CD4-positive, CD25-positive, alpha-beta regulatory T cell (primary cell): ENCODE measurements around the gene TCF7L2. TPM values are rescaled to one million over a fixed set of nuclear protein-coding genes. Genes with fewer than 3 reads are reported as not detected.

ENCODE experiments used
- ATAC-seq, 2 donors: fragments of 150-1000 bp; cut with Tn5 transposase; one replicate each; pipeline ENCODE4 v1.10.0; 2021; ENCODE audit warnings: low read depth in 2 of 2, moderate number of reproducible peaks in 2 of 2, moderate library complexity in 1 of 2
- DNase-seq, 3 donors: peaks; one replicate each; pipeline versions ENCODE4 v3.0.0 to v3.0.0-alpha.2; 2012 to 2022; ENCODE audit warnings: mixed read lengths in 1 of 3
- H3K27ac ChIP-seq: one replicate; pipeline ENCODE4 v1.7.0; 2013; ENCODE audit warnings: mild to moderate bottlenecking, low read length; ENCODE audit not compliant: insufficient read depth, poor library complexity, severe bottlenecking
- H3K27me3 ChIP-seq: one replicate; pipeline ENCODE4 v1.7.0; 2013; ENCODE audit warnings: low read length; ENCODE audit not compliant: control insufficient read depth, insufficient read depth
- H3K36me3 ChIP-seq: one replicate; pipeline ENCODE4 v1.7.0; 2013; ENCODE audit warnings: mild to moderate bottlenecking, low read length, moderate library complexity; ENCODE audit not compliant: control insufficient read depth, insufficient read depth
- H3K4me1 ChIP-seq: 2 replicates; pipeline ENCODE4 v1.7.0; 2013; ENCODE audit warnings: mild to moderate bottlenecking, low read length; ENCODE audit not compliant: insufficient read depth, control insufficient read depth, poor library complexity, severe bottlenecking
- H3K4me3 ChIP-seq: one replicate; pipeline ENCODE4 v1.7.0; 2013; ENCODE audit warnings: low read depth, mild to moderate bottlenecking, low read length, moderate library complexity
- H3K9me3 ChIP-seq, 2 experiments: 1 replicate in 1 of 2; 2 replicates in 1 of 2; pipeline ENCODE4 v1.7.0; 2013; ENCODE audit warnings: low read length in 2 of 2, mild to moderate bottlenecking in 1 of 2, moderate library complexity in 1 of 2; ENCODE audit not compliant: control insufficient read depth in 2 of 2
- H3K27ac Mint-ChIP-seq, 3 donors: one replicate each; pipeline ENCODE4 v1.8.0; 2020 to 2022; ENCODE audit warnings: mild to moderate bottlenecking in 3 of 3, mixed read lengths in 3 of 3, moderate library complexity in 2 of 3
- H3K27me3 Mint-ChIP-seq: one replicate; pipeline ENCODE4 v1.8.0; 2022; ENCODE audit warnings: mild to moderate bottlenecking, mixed read lengths
- H3K36me3 Mint-ChIP-seq: one replicate; pipeline ENCODE4 v1.8.0; 2020; ENCODE audit warnings: mixed read lengths
- H3K4me1 Mint-ChIP-seq, 4 donors: one replicate each; pipeline ENCODE4 v1.8.0; 2020 to 2022; ENCODE audit warnings: mixed read lengths in 4 of 4, mild to moderate bottlenecking in 1 of 4
- H3K4me3 Mint-ChIP-seq, 4 donors: one replicate each; pipeline ENCODE4 v1.8.0; 2020 to 2022; ENCODE audit warnings: mild to moderate bottlenecking in 4 of 4, mixed read lengths in 4 of 4, moderate library complexity in 3 of 4
- H3K9me3 Mint-ChIP-seq, 7 donors: one replicate each; pipeline ENCODE4 v1.8.0; 2020 to 2022; ENCODE audit warnings: mixed read lengths in 7 of 7, mild to moderate bottlenecking in 3 of 7, moderate library complexity in 2 of 7
- polyA plus RNA-seq, 4 donors: library from polyadenylated mRNA; unstranded; fragments of 300-500 nt; fragmentation: Illumina TruSeq; gene quantifications; one replicate each; pipeline ENCODE4 v1.2.3, GENCODE V29; 2021
- total RNA-seq: library from RNA; stranded (reverse); gene quantifications from one replicate; pipeline ENCODE4 v1.2.3, GENCODE V29; 2022

The TCF7L2 gene
- total and polyA plus RNA-seq, 5 donors from 2014 or later = 0.38 to 1.8 (median 0.52) TPM; not detected in 1

DNA sequence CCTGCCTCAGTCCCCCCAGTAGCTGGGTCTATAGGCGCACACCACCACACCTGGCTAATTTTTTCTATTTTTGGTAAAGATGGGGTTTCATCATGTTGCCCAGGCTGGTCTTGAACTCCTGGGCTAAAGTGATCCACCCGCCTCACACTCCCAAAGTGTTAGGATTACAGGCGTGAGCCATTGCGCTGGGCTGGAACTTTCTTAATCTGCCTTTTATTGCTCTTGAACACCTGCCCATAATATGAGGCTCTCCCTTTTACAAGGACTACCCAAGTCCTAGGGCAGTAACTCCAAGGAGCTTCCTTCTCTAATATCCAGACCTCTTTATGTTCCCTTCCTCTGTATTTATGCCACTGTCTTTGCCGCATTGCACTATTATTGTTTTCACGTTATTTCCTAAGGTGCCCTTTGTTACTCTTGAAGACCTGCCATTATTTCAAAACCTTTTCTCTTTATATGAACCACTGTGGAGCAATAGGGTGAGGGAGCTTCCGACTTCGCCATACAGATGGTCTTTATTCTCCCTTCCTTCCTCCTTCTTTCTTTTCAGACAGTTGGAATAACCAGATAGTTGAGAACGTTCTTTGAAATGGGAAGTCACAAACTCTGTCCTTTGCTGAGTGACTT, 36.3 kb upstream of the TCF7L2 start:
- no peaks in the 10 kb centered on the region for H3K27me3 ChIP-seq
- H3K36me3 ChIP-seq = no peaks in the 10 kb centered on the region
- H3K4me3 ChIP-seq = no peak overlapping the region
- Mint-ChIP-seq H3K27ac (no peak overlapping the region), H3K27me3 (no peaks in the 10 kb centered on the region), H3K4me1 (no peaks in the 10 kb centered on the region), H3K9me3 (peaks cover 0 to 1% (median 0%) of the 10 kb centered on the region in 7 donors), H3K36me3 (no peaks in the 10 kb centered on the region), H3K4me3 (no peak overlapping the region)
- ATAC-seq = no peak
- H3K9me3 ChIP-seq = no peaks in the 10 kb centered on the region
- no peaks in the 10 kb centered on the region for H3K4me1 ChIP-seq
- no peak for DNase-seq
- no peak overlapping the region for H3K27ac ChIP-seq

DNA sequence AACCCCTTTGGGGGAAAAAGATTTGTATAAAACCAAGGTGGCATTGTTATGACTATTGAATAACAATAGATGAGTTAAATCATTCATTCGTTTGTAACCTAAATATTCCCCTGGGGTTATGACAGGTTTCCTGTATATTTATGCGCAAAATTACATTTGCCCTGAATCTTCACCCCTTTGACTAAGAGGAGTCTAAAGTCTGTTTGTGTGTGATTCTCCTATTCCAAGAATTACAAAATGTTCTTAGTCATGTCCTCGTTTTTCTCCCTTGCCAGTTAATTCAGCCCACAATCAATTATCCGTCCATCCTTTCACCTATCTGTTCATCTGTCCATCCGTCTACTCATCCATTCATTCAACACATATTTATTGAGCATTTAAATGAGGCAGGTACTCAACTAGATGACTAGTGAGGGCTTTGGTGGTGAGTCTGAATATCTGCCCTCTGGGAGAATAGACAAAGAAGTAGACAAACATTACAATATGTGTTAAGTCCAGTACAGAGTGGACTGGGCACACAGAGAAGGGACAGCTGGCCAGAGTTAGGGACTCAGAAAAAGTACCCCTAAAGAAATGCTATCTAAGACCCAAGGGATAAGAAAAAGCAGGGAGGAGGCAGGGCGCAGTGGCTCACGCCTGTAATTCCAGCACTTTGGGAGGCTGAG, 35.6 kb upstream of the TCF7L2 start:
- DNase-seq (no peak), ATAC-seq (no peak)
- Histone ChIP-seq H3K9me3 (no peaks in the 10 kb centered on the region), H3K4me3 (no peak overlapping the region), H3K36me3 (no peaks in the 10 kb centered on the region), H3K27ac (no peak overlapping the region), H3K4me1 (no peaks in the 10 kb centered on the region), H3K27me3 (no peaks in the 10 kb centered on the region)
- Mint-ChIP-seq H3K27me3 (no peaks in the 10 kb centered on the region), H3K9me3 (peaks cover 0 to 1% (median 0%) of the 10 kb centered on the region in 7 donors), H3K4me1 (no peaks in the 10 kb centered on the region), H3K4me3 (no peak overlapping the region), H3K36me3 (no peaks in the 10 kb centered on the region), H3K27ac (no peak overlapping the region)

DNA sequence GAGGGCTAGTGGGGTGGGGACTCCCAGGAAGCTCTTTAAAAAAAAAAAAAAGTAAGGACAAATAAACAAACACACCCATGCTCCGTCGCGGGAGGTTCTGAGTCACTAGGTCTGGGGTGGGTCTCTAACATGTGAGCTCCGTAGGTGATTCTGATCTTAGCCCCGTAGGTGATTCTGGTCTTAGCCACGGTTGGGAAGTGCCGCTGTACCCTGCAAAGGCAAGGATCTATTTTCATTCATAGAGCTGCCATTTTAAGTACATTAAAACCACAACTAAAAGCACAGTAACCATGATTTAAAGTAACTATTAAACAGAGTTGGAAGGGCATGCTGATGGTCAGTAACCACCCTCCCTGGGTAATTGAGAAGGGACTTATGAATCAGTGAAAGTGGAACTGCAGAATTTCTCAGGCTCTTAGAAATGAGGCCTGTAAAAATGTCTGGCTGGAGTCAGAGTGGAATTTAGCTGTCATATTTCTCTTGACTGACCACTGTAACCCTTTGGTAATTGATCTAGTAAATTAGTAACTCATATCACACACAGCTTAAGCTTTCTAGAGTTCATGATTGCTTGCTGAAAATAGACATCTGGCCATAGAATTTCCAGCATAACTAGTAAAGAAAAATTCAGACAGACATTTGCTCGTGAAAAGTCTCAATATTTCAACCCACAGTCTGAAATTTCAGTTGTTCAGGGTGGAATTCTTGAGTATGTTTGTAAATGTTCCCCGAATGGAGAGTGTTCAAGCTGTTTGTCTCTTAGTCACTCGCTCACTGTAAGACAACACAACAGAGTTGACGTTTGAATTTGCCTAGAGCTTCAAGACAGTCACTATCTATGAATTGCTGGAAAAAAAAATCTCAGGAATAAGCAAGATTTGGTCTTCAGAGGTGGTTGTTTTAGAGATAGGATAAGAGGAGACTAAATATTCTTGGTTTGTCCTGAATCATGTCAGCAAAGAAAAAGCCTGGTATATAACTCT, 34.2 kb upstream of the TCF7L2 start:
- Mint-ChIP-seq H3K4me3 (no peak overlapping the region), H3K27me3 (no peaks in the 10 kb centered on the region), H3K4me1 (no peaks in the 10 kb centered on the region), H3K9me3 (peaks cover 0 to 1% (median 0%) of the 10 kb centered on the region in 7 donors), H3K36me3 (no peaks in the 10 kb centered on the region), H3K27ac (no peak overlapping the region)
- Histone ChIP-seq H3K4me3 (no peak overlapping the region), H3K9me3 (no peaks in the 10 kb centered on the region), H3K27ac (no peak overlapping the region), H3K4me1 (no peaks in the 10 kb centered on the region), H3K27me3 (no peaks in the 10 kb centered on the region), H3K36me3 (no peaks in the 10 kb centered on the region)
- ATAC-seq (no peak), DNase-seq (no peak)

DNA sequence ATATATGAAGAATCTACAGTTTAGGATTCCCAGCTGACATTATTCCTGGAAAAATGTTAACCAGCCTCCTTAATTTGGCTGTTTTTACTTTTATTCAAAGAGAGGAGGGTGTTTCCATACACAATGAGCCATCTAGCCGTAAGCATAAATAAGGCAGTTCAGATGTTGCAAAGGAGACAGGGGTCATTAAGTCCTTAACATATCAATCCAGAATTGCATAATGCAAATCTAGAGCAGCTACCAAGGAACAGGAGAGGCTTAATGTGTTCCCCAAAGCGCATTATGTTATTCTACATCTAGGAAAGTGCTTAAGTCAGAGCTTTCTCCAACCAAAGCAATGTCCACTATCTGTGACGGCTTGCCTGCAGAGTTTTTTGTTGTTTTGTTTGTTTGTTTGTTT, 32.4 kb upstream of the TCF7L2 start:
- Mint-ChIP-seq H3K27ac (no peak overlapping the region), H3K4me3 (no peak overlapping the region), H3K9me3 (peaks cover 0 to 1% (median 0%) of the 10 kb centered on the region in 7 donors), H3K27me3 (no peaks in the 10 kb centered on the region), H3K4me1 (no peaks in the 10 kb centered on the region), H3K36me3 (no peaks in the 10 kb centered on the region)
- no peaks in the 10 kb centered on the region for H3K36me3 ChIP-seq
- H3K4me3 ChIP-seq = no peak overlapping the region
- no peaks in the 10 kb centered on the region for H3K9me3 ChIP-seq
- DNase-seq (no peak), ATAC-seq (no peak)
- no peaks in the 10 kb centered on the region for H3K27me3 ChIP-seq
- H3K4me1 ChIP-seq = no peaks in the 10 kb centered on the region
- H3K27ac ChIP-seq = no peak overlapping the region

DNA sequence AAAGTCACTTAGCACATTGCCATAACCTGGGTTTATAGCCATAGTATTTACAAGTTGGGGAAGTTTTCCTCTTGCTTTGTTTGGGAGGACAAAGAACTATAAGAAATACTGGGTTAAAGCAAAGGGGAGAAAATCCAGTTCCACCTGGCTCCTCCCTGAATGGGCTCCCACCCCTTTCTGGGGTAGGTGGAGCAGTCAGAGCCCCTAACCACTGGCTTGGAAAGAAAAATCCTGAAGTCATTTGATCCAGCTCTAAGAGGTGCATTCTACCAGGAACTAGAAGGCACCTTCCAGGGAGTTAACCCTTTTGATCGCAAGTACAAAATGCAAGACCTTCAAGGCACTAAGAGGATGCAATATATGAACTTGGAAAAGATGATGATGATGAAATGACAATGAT, 31.3 kb upstream of the TCF7L2 start:
- Mint-ChIP-seq H3K4me1 (no peaks in the 10 kb centered on the region), H3K27me3 (no peaks in the 10 kb centered on the region), H3K9me3 (peaks cover 0 to 1% (median 0%) of the 10 kb centered on the region in 7 donors), H3K27ac (no peak overlapping the region), H3K4me3 (no peak overlapping the region), H3K36me3 (no peaks in the 10 kb centered on the region)
- Histone ChIP-seq H3K27me3 (no peaks in the 10 kb centered on the region), H3K9me3 (no peaks in the 10 kb centered on the region), H3K4me3 (no peak overlapping the region), H3K27ac (no peak overlapping the region), H3K36me3 (no peaks in the 10 kb centered on the region), H3K4me1 (no peaks in the 10 kb centered on the region)
- DNase-seq = no peak
- no peak for ATAC-seq

DNA sequence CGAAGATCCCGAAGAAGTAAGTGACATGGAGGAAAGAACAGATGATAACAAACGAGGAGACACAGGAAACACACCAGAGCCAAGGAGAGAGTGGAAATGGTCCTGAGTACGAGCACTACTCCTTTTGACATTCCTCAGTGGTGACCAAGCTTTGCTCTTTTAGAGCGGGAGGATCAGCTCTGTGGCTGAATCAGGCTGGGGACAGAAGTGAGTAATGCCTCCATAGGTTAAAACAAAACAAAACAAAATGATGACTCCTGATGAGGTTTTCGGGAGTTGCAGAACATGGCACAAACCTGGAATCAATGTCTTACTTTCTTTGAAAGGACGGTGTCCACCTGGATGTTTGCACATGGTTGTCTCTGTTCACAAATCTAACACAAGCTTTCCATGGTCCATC, 30.3 kb upstream of the TCF7L2 start:
- DNase-seq (no peak), ATAC-seq (no peak)
- Histone ChIP-seq H3K4me1 (no peaks in the 10 kb centered on the region), H3K36me3 (no peaks in the 10 kb centered on the region), H3K4me3 (no peak overlapping the region), H3K9me3 (no peaks in the 10 kb centered on the region), H3K27me3 (no peaks in the 10 kb centered on the region), H3K27ac (no peak overlapping the region)
- Mint-ChIP-seq H3K9me3 (peaks cover 0 to 1% (median 0%) of the 10 kb centered on the region in 7 donors), H3K36me3 (no peaks in the 10 kb centered on the region), H3K27me3 (no peaks in the 10 kb centered on the region), H3K4me1 (no peaks in the 10 kb centered on the region), H3K27ac (peak overlapping the region in 1 of 3 donors; percentile 54), H3K4me3 (no peak overlapping the region)

DNA sequence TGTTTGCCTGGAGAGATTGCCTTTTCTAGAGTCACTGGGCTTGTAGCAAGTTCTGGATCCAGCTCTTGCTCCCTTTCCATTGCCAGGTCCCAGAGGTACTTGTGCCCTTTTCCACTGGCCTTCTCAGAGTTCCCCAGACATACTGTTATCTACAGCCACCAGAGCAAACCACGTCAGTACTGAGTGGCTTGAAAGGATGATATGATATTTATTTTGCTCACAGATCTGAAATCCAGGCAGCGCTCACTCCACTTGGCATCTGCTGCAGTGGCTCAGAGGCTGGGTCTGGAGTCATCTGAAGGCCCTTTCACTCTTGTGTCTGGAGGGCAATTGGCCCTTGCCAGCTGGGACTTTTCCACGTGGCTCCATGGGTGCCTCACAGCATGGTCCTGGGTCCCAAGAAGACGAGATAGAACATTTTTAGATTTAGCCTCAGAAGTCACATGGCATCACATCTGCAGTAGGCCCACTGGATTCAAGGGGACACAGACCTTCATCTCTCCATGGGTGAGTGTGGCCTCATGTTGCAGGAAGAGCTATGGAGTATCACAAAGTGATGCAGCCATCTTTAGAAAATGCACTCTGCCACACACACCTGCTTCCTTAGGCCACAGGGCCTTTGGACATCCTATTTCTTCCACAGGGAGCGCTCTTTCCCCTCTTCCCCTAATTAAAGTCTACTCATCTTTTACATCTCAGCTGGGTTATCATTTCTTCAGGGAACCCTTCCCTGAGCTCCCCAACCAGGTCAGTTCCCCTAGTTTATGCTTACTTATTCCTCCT, 22.9 kb upstream of the TCF7L2 start:
- H3K9me3 ChIP-seq = no peaks in the 10 kb centered on the region
- H3K27me3 ChIP-seq = no peaks in the 10 kb centered on the region
- ATAC-seq = no peak
- Mint-ChIP-seq H3K27me3 (peaks cover 10% of the 10 kb centered on the region), H3K9me3 (peaks cover 0 to 12% (median 4%) of the 10 kb centered on the region in 7 donors), H3K4me1 (no peaks in the 10 kb centered on the region), H3K36me3 (no peaks in the 10 kb centered on the region), H3K4me3 (no peak overlapping the region), H3K27ac (no peak overlapping the region)
- DNase-seq = no peak
- H3K27ac ChIP-seq = no peak overlapping the region
- H3K4me3 ChIP-seq = no peak overlapping the region
- no peaks in the 10 kb centered on the region for H3K36me3 ChIP-seq
- H3K4me1 ChIP-seq = no peaks in the 10 kb centered on the region
